ENCODE measurements around the gene CELF2.

DNA sequence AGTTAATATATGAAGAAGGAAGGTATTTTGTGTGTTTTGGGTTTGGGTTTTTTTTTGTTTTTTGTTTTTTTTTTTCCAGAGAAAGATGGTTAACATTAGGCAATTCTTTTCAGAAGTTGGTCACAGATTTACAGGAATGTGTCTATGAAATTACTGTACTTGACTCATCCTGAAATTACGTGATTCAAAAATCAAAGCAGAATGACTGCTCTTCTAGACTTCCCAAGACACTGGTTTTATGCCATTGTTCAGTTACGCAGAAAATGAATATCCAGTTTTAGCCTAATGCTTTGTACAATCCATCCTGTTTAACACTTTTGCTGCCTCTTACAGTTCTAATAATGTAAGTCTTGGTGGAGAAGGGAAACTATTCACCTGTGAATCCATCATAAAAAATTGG is 39.7 kb upstream of the CELF2 start:
- TF ChIP-seq, protein P1, sequence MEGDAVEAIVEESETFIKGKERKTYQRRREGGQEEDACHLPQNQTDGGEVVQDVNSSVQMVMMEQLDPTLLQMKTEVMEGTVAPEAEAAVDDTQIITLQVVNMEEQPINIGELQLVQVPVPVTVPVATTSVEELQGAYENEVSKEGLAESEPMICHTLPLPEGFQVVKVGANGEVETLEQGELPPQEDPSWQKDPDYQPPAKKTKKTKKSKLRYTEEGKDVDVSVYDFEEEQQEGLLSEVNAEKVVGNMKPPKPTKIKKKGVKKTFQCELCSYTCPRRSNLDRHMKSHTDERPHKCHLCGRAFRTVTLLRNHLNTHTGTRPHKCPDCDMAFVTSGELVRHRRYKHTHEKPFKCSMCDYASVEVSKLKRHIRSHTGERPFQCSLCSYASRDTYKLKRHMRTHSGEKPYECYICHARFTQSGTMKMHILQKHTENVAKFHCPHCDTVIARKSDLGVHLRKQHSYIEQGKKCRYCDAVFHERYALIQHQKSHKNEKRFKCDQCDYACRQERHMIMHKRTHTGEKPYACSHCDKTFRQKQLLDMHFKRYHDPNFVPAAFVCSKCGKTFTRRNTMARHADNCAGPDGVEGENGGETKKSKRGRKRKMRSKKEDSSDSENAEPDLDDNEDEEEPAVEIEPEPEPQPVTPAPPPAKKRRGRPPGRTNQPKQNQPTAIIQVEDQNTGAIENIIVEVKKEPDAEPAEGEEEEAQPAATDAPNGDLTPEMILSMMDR (IDR thresholded peaks at IDR 0.05; ENCODE audit: insufficient read depth, low read length, poor library complexity, severe bottlenecking) = no peak
- TF ChIP-seq EZH2phosphoT487 (conservative IDR thresholded peaks at IDR 0.05; ENCODE audit: low read length) = no peak

Measured in SU-DHL-6 (cell line).